Measurements from ENCODE around the gene DLX3. TPM values are rescaled to one million over a fixed set of nuclear protein-coding genes. Genes with fewer than 3 reads are reported as not detected.

DLX3 gene
- total RNA-seq, 1 experiment from 2014 or later: 1.2 TPM

GRCh38 chr17:49987290-49987585 is 7.8 kb downstream of the DLX3 start:
- Histone ChIP-seq H4K8ac (replicated peaks; ENCODE audit: insufficient read length, low read depth, low read length) (no peak overlapping the region), H3T11ph (ENCODE audit: low read length) (no peak overlapping the region)
- peaks cover 0 to 3% of the 10 kb centered on the region in 2 experiments; a peak in 2 of 5 replicates for H3K9me3 Mint-ChIP-seq

More at GRCh38 chr17:49987290-49987585, 7.8 kb downstream of the DLX3 start:
- DNase-seq: peak; percentile 23
- Mint-ChIP-seq H3K4me1 (peaks cover 7 to 42% of the 10 kb centered on the region in 2 experiments), H3K27me3 (ENCODE audit: low read depth) (peaks cover 98% of the 10 kb centered on the region), H3K4me3 (no peak overlapping the region; a peak in 1 of 5 replicates), H3K36me3 (ENCODE audit: insufficient read depth in 1 of 3, low read depth in 3 of 3) (no peaks in the 10 kb centered on the region), H3K27ac (no peak overlapping the region)
- Histone ChIP-seq H2BK120ac (ENCODE audit: low read depth, low read length, poor library complexity, severe bottlenecking) (no peak overlapping the region), H4K5ac (ENCODE audit: insufficient read length, low read depth, low read length) (no peak overlapping the region), H3K27me3 (ENCODE audit: insufficient read depth, low read length) (peaks cover 26% of the 10 kb centered on the region), H3K9ac (ENCODE audit: extremely low read depth, insufficient read length, low read length) (no peak overlapping the region), H3K4me2 (ENCODE audit: insufficient read depth, insufficient read length, low read length) (no peak overlapping the region), H2AFZ (ENCODE audit: low read length) (no peak overlapping the region), H2BK15ac (ENCODE audit: low read depth, low read length) (no peak overlapping the region), H3K4me1 (ENCODE audit: insufficient read depth, low read length) (no peaks in the 10 kb centered on the region), H3K56ac (ENCODE audit: insufficient read length, low read depth, low read length) (no peak overlapping the region), H2BK5ac (ENCODE audit: insufficient read length, low read length) (no peak overlapping the region), H3K27ac (ENCODE audit: insufficient read length, low read depth, low read length) (no peak overlapping the region), H3K23me2 (ENCODE audit: insufficient read length, low read depth, low read length, poor library complexity, severe bottlenecking) (no peaks in the 10 kb centered on the region), H3K4ac (ENCODE audit: low read depth, low read length) (no peak overlapping the region), H2BK20ac (ENCODE audit: low read depth, low read length, poor library complexity, severe bottlenecking) (no peak overlapping the region), H3K79me2 (ENCODE audit: insufficient read depth, low read length) (no peaks in the 10 kb centered on the region), H3K9me3 (ENCODE audit: control insufficient read depth, low read depth, low read length) (no peaks in the 10 kb centered on the region), H4K91ac (ENCODE audit: insufficient read length, low read depth, low read length) (no peak overlapping the region), H3K23ac (ENCODE audit: insufficient read length, low read depth, low read length) (no peak overlapping the region), H2AK5ac (ENCODE audit: insufficient read length, low read length) (no peak overlapping the region), H3K79me1 (ENCODE audit: insufficient read depth, low read depth, low read length, poor library complexity, severe bottlenecking) (no peaks in the 10 kb centered on the region), H3K18ac (ENCODE audit: insufficient read length, low read depth, low read length) (no peak overlapping the region), H3K14ac (ENCODE audit: insufficient read depth, low read length) (no peak overlapping the region), H2BK12ac (ENCODE audit: insufficient read length, low read depth, low read length) (no peak overlapping the region), H4K20me1 (ENCODE audit: control insufficient read depth, insufficient read depth, insufficient read length) (no peaks in the 10 kb centered on the region)
- no CpG with 5 or more reads among the region's 2 CpGs for WGBS (ENCODE audit: extremely low coverage, insufficient read length, low lambda C conversion rate)
- no peak for TF ChIP-seq CTCF (conservative IDR thresholded peaks at IDR 0.05)
